ENCODE measurements around the gene SOWAHC.
"Not testable (repeated sequence)": the region's sequence is repeated elsewhere in the genome, so short reads cannot be mapped to it uniquely, and the experiment has no call there.

Gene SOWAHC

GRCh38 chr2:109616184-109616583 lies 2.0 kb downstream of the SOWAHC start:
- DNase-seq, result no peak

- no peak for DNase-seq
Measured at GRCh38 chr2:109619032-109619615, 5.0 kb downstream of the SOWAHC start.

- DNase-seq, result no peak
Measured at GRCh38 chr2:109623297-109623696, 9.1 kb downstream of the SOWAHC start.

- DNase-seq, result no peak
Measured at GRCh38 chr2:109623923-109624322, 9.8 kb downstream of the SOWAHC start.

GRCh38 chr2:109624339-109624738 lies 10.2 kb downstream of the SOWAHC start:
- no peak for DNase-seq

GRCh38 chr2:109628321-109628720 lies 14.2 kb downstream of the SOWAHC start:
- DNase-seq, result not testable (repeated sequence)

- no peak for DNase-seq
Measured at GRCh38 chr2:109629867-109630266, 15.7 kb downstream of the SOWAHC start.

GRCh38 chr2:109630441-109631430 lies 16.6 kb downstream of the SOWAHC start:
- no peak for DNase-seq

- no peak for DNase-seq
Measured at GRCh38 chr2:109631741-109632140, 17.6 kb downstream of the SOWAHC start.

GRCh38 chr2:109632158-109632789 lies 18.1 kb downstream of the SOWAHC start:
- DNase-seq, result no peak

- no peak for DNase-seq
Measured at GRCh38 chr2:109633284-109633961, 19.3 kb downstream of the SOWAHC start.

- DNase-seq, result no peak
Measured at GRCh38 chr2:109635426-109636304, 21.5 kb downstream of the SOWAHC start.

GRCh38 chr2:109636317-109636716 lies 22.2 kb downstream of the SOWAHC start:
- no peak for DNase-seq

- no peak for DNase-seq
Measured at GRCh38 chr2:109637749-109638570, 23.8 kb downstream of the SOWAHC start.

GRCh38 chr2:109638795-109639194 lies 24.6 kb downstream of the SOWAHC start:
- no peak for DNase-seq

GRCh38 chr2:109640000-109640399 lies 25.8 kb downstream of the SOWAHC start:
- DNase-seq, result not testable (repeated sequence)

GRCh38 chr2:109644571-109645275 lies 30.6 kb downstream of the SOWAHC start:
- DNase-seq, result no peak

GRCh38 chr2:109645412-109646184 lies 31.4 kb downstream of the SOWAHC start:
- DNase-seq, result no peak

- no peak for DNase-seq
Measured at GRCh38 chr2:109646961-109647360, 32.8 kb downstream of the SOWAHC start.

GRCh38 chr2:109647636-109648035 lies 33.5 kb downstream of the SOWAHC start:
- DNase-seq, result no peak
